HG03565 (cell line): ENCODE measurements around the gene CCKAR.

ENCODE experiments used
- ATAC-seq: cut with Tn5 transposase; IDR thresholded peaks from one replicate; pipeline ENCODE4 v1.9.1; 2021; ENCODE audit warnings: mild to moderate bottlenecking, moderate library complexity; ENCODE audit not compliant: unreplicated experiment

The CCKAR gene

DNA sequence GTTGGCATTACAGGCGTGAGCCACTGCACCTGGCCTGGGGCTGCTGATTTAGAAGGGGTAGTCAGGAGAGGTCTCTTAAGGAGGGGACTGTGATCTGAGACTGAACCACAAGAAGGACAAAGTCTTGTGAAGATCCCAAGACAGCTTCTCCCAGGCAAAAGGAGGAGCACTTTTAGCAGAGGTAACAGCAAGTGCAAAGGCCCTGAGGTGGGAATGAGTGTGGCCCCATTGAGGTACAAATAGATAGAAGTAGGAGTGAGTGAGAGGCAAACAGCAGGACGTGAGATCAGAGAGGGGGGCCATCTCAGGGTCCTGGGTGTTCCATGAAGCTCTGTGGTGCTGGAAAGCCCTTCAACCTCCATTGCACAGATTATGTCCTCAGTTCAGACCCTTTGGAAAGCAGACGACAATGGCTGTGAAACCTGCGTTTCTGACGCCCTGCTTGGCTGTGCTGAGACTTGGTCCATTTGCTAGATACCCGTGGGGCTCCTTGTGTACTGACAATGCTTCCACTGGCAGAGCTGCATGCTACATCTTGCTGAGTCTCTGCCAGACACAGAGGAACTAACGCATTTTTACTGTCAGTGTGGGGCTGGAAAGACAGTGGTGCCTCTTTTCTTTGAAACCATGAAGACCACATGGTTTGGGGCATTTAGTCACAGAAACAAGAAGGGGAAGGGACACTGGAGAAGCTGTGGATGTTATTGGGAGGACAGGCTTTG, 1.3 kb upstream of the CCKAR start:
- no peak for ATAC-seq

DNA sequence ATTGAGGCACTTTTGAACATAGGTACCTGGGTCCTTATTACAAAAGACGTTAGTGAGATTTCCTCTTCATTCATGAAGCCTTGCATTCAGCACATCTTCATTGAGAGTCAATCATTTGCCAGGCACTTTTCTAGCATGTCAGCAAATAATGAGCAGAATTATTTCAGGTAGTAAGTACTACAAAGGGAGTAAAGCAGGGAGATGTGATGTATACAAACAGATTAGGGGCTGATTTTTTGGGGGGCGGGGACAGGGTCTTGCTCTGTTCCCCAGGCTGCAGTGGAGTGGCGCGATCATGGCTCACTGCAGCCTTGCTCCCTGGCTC, 638 bp upstream of the CCKAR start:
- no peak for ATAC-seq

DNA sequence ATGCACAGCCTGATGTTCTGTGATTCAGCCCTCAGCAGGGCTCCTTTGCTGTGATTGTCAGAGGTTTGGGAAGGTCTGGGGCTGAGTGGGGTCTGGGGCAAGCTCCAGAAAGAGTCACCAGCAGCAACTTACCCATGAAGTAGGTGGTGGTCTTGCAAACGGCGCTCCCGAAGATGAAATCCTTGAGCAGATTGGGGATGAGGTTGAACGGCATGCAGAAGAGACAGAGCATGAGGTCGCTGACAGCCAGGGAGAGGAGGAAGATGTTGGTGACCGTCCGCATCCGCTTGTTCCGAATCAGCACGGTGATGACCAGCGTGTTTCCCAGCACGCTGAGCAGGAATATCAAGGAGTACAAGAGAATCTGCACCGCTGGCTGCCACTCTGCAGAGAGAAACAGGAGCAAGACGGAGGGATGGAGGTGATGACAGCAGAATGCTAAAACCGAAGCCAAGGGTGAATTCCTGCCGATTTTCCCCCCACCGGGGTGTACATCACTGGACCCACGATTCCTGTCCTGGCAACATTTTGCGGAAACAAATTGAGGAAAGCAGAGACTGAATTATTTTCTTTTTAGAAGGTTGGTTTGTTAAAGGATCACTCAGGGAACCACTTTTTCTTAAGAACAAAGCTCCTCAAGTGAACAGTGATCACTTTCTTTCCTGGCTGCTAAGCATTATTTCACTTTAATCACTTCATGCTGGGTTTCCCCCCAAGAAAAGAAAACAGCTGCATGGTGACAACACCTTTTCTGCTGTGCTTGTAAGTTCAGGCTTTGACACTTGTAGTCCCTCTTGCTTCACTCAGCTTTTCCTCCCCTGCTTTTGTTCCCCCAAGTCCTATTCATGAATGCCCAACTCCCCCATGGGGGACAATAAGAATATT, 941 bp downstream of the CCKAR start:
- no peak for ATAC-seq

DNA sequence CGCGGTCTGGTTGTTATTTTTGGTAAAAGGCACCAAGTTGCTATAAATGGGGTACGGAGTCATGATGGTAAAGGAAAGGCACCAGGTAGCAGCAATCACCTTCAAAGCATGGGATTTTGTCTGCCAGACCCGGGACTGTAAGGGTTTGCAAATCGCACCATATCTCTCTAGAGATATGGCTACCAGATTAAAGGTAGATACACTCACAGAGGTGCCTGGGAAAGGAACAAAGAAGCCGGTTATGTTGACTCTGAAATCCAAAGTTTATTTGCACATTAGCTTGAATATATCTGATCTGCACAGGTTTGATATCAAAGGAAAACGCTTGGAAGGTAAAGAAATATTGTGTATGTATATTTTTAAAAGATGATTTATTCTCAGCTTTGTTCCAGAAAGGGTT, 4.6 kb downstream of the CCKAR start:
- ATAC-seq: no peak

DNA sequence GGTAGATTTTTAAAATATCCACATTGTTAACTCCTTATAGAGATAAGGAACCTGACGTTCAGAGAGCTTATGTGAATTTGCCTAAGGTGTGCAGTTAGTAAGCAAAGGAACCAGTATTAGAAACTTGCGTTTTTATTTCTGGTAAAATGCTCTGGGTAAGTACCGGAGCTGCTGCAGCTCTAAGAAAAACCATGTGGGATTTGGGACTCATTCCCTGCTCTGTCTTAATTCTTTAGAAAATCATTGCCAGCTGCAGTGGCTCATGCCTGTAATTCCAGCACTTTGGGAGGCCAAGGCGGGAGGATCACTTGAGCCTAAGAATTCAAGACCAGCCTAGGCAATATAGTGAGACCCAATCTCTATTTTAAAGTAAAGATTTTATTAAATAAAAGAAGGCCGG, 5.8 kb downstream of the CCKAR start:
- no peak for ATAC-seq

DNA sequence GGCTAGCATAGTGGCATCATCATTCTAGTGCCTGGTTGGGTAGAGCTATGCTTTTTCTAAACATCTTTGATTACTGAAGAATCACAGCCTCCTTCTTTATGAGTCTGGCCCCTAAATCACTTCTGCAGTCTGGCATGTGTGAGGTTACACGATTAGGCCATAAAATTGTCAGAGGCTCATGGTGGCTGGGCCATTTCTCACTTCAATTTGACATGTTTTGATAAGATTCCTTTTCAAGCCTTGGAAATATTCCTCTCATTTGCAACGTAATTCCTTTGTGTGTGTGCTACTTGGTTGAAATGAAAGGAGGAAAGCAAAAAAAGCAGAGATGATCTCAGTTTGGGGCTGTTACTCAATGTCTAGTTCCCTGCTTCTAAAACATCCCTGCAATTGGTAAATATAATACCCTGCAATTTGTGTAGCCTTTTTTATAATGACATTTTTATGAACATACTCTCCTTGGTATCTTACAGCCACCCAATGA, 6.2 kb downstream of the CCKAR start:
- ATAC-seq: no peak

DNA sequence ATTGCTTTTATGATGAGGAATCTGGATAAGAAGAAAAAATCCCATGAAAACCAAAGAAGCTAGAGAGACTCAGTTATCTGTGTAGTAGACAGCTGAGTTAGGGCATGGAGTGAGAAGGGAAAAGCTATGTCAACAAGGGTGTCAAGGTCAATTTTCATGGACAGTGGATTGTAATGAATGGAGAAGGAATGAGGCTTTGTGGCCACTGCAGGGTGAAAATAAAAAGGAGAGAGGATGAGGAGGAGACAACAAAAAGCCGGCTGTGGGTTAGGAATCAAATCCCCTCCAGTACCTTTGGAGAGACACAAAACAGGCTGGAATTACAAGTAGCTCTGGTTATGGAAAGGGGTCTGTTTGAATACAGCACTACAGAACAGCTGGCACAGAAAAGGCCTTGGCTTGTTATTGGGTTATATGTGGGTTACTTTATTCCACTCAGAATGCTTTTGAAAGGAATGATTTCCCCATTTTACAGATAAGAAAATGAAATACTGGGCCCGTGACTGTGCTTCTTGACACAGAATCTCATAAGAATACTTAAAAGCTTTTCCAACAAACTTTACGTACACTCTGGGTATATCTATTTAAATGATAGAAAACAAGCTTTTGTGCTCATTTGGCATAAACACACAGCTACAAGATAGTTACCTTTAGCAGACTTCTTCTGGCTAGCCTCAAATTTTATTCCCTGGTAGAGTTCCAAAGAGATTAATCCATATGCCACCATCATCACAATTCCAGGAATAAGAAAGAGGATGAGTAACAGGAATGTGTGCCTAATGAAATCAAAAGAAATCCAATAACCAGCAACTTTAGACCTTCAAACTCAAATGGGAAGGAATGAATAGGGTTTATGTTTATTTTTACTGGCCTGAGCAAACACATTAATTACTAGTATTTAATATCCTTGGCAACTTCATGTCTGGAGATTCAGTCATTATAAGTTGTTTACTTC, 7.5 kb downstream of the CCKAR start:
- ATAC-seq: no peak

DNA sequence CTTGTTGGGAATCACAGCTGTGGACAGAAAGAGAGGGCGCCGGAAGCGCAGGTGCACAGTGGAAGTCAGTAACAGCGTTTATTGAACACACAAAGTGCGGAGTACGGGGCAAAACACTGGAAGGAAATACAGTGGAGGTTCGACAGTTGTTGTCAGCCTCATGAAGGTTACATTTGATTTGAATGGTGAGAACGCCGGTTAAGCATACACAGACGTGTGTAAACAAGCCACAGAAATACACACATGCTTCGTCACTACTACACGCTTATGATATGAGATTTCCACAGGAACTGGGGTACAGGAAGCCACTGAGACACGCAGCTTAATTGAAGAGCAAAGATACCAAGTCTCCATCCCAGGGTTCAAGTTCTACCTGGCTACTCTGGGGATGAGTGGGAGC, 12.0 kb downstream of the CCKAR start:
- no peak for ATAC-seq

DNA sequence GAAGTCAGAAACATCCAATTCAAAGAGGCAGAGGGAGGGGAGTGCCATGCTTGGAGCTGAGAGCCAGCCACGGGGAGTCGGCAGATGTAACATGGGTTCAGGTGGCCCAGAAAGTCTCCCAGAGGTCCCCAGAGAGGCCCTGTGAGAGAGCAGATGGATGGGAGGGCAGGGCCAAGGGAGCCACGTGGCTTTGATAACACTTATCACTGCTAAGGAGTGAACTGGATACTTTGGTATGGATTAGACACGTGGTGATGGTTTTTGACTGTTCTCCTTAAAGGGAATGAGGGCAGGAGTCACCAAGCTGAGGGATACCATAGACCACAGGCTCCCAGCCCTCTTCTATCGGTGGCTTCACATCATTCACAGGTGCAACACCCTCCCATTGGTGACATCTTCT, 13.7 kb downstream of the CCKAR start:
- ATAC-seq: no peak

DNA sequence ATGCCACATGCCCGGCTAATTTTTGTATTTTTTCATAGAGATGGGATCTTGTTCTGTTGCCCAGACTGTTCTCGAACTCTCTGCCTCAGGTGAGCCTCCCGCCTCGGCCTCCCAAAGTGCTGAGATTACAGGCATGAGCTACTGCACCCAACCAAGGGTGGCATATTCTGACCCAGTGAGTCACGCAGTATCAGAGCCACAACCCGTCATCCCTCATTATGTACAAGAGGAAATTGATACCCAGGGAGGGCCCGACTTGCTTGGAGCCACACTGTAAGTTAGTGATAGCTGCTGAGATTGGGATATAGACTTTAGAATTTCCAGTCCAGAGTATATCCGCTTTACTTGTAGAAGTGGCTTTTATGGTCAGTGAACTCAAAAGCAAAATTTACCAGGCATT, 14.6 kb downstream of the CCKAR start:
- no peak for ATAC-seq

DNA sequence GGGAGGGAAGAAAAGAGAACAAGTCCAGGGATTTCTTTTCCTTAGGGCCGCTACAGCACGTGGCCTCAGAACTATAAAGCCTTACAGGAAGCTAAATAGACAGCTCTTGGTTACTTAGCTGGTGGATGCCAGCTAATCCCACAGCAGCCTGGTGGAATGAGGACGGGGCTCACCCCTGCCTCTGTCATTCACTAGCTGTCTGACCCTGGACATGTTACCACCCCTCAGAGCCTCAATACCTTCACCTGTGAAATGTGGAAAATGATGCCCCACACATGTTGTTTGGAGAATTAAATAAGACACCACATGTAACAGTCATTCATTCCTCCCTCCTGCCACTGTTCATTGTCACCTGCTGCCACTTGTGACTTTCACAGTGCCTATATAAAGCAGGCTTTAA, 15.7 kb downstream of the CCKAR start:
- ATAC-seq: no peak

DNA sequence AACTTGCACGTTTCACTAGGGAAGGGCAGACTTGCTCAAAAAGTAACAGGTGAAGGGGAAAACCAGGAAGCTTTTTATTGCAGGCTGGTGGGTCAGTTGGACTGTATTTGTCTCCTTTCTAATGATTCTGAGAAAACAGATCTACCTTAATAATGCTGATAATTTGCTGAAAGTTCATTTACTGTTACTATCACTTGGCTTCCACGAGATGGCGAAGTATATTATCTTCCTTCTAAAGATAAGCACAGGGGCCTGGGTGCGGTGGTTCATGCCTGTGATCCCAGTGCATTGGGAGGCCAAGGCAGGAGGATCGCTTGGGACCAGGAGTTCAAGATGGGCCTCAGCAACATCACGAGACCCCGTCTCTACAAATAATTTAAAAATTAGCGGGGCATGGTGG, 16.4 kb downstream of the CCKAR start:
- no peak for ATAC-seq

DNA sequence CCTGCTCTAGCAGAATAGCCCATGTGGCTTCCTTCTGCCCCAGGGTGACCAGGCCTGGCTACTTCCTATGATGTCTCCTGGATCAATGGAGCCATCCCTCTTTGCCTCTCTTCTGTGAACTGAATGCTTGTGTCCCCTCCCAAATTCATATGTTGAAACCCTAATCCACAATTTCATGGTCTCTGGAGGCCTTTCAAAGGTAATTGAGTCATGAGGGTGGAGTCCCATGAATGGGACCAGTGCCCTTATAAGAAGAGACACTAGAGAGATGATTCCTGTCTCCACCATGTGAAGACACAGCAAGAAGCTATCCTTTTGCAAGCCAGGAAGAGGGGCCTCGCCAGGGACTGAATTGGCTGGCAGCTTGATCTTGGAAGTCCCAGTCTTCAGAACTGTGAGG, 18.4 kb downstream of the CCKAR start:
- no peak for ATAC-seq

DNA sequence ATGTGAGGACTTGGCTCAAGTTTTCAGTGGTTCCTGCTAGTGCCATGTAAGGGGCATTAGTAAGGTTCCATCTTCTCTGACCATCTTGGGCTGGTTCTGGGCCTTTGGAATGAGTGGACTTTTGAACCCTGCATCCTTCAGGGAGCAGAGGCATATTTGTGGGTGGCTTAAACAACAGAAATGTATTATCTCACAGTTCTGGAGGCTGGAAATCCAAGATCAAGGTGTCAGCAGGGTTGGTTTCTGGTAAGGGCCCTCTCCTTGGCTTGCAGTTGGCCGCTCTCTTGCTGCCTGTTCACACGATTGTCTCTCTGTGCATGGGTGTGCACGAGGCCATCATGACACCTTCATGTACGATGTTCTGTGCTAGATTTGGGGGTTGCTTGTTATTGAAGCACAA, 21.3 kb downstream of the CCKAR start:
- no peak for ATAC-seq

DNA sequence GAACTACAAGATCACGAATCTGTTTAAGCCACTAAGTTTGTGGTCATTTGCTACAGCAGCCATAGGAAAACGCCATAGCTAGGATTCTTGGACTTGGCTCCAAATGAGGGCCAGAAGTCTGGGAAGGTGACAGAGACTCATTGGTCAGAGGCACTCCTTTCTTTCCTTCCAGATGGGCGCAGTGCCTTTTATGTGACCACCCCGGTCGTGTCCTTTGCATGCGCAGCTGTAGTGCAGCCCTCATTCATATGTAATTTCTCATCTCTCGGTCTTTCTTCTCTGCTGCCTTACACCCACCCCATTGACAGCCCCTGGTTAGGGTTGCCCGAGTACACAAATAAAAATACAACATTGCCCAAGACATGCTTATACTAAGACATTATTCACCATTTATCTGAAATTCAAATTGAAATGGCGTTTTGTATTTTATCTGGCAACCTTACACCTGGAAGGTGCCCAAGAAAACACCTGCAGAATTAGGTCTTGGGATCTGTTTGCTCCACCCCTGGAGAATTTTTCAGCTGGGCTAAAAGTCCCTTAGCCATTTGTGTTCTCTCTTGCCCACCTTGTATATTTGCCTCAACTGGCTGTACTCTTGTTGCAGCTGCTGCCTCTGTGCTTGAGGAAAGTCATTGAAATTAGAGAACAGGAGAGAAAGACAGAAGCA, 21.9 kb downstream of the CCKAR start:
- ATAC-seq: no peak

DNA sequence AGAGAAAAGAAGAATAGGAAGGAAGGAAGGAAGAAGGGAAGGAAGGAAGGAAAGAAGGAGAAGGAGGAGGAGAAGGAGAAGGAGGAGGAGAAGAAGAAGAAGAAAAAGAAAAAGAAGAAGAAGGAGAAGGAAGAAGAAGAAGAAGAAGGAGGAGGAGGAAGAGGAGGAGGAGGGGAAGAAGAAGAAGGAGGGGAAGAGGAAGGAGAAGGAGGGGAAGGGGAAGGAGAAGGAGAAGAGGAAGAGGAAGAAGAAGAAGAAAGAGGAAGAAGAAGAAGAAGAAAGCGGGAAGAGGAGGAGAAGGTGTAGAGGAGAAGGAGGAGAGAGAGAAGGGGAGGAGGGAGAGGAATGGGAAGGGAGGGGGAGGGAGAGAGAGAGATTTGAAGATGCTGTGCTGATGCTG, 22.6 kb downstream of the CCKAR start:
- no peak for ATAC-seq

DNA sequence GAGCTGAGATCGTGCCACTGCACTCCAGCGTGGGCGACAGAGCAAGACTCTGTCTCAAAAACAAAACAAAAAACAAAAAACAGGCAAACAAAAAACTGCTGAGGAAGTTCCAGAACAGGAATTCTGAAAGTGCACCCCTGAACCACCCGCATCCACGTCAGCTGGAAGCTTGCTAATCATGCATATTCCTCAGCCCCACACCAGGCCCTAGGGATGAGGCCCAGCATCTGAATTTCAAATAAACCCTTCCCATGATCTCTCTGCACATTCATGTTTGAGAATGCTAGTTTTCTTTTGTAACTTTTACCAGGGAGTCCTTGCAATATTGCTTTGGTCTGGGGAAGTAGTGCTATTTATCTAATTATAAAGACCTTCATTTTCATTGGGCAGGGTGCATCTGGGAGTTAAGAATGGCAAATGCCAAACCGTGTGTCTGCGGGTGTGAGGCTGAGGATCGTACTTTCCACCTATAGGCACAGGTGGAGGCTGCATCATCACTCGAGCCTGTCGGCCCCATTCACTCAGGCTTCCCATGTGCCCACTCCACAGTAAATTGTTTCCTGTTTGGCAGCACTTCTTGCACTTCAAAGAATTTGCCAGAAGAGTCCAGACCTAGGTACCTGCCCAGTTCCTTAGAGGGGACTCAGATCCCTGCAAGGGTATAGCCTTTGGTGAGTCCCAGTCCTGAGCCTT, 23.6 kb downstream of the CCKAR start:
- ATAC-seq: no peak

DNA sequence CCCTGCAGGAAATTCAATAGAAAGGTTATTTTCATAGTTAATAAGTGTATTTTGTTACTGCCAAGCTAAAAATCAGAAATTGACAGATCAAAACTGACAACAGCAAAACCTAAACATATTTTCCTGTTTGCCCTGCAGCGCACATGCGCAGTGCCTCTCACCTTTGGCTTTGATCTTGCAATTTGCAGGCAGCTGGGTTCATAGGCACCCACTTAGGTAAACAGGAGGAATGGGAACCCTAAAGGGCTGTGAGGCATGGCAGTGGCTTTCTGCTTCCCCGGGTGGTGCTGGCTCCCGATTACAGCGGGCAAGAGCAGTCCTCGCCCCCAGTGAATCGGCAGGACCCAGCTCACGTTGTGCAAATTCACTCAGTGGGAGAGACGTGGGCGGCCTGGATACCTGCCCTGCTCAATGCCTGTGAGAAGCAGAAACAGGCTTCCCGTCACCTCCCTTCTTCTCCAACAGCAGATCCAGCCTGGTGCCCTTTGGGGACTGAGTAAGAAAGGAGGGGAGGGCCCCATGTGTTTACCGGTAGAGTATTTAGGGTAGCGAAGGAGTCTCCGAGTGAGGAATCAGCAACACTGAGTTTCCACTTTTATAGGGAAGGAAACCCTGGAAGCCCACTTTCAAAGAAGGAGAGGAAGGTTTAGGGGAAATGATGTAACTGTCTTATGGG, 25.7 kb downstream of the CCKAR start:
- ATAC-seq: no peak

DNA sequence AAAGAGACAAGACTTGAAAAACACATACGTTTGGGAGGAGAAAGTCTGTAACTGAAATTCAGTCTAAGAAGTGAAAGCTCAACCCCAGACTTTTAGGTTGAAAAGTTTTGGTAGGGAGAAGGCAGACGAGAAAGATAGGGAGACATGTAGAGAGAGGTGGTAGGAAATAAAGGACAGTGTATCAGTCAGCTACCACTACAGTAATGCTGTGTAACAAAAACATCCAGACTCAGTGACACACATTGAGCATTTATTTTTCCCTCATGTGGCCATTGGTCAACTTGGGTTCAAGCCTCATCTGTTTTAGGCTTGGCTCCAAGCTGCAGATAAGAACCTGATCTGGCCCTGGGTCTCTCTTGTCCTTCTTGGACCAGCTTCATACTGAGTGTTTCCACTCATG, 26.9 kb downstream of the CCKAR start:
- ATAC-seq: no peak

DNA sequence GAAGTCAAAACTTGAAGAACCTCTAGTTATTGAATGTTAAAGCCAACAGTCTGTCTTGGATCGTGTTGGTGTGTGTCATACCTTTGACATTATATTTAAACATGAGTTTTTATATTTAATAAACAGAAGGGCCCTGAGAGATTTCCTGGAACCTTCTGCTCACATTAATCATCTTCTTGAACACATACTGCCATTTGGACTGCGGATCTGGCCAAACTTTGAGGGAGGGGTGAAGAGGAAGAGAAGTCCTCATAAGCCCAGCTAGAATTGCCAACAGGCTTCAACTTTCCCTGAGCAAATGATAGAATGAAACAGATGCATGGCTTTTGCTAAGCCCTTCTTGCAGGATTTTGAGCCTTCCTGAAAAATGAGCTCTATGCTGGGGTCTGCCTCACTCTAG, 27.4 kb downstream of the CCKAR start:
- ATAC-seq: no peak
